ENCODE data around the gene PACRG.

Gene PACRG

DNA sequence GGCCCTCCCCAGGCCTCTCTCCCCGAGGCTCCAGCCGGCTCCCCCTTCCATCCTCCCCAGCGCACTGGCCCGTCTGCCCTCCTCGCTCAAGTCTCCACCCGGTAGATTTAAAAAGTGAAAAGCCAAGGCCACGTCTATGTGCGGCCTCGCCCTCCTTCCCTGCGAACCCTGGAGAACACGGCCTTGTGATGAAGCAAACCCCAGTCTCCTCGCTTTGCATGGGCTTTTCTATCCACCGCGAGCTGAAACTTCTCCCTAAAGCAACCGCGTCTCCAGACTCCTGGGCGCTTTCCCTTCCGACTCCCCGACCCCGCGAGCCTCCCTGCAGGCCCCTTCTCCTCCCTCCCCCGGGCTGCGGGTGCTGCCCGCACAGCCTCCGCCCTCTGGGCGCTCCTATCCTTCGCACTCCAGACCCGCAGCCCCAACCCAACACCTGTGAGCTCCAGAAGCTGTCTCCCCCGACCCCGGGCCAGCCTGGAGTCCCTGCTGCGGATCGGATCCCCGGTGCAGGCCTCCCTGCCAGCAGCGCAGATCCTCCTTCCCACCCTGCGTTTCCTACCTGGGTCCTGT lies 421.6 kb downstream of the PACRG start:
- DNase-seq (ENCODE audit: low read depth) = no peak
- TF ChIP-seq, protein P1, sequence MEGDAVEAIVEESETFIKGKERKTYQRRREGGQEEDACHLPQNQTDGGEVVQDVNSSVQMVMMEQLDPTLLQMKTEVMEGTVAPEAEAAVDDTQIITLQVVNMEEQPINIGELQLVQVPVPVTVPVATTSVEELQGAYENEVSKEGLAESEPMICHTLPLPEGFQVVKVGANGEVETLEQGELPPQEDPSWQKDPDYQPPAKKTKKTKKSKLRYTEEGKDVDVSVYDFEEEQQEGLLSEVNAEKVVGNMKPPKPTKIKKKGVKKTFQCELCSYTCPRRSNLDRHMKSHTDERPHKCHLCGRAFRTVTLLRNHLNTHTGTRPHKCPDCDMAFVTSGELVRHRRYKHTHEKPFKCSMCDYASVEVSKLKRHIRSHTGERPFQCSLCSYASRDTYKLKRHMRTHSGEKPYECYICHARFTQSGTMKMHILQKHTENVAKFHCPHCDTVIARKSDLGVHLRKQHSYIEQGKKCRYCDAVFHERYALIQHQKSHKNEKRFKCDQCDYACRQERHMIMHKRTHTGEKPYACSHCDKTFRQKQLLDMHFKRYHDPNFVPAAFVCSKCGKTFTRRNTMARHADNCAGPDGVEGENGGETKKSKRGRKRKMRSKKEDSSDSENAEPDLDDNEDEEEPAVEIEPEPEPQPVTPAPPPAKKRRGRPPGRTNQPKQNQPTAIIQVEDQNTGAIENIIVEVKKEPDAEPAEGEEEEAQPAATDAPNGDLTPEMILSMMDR (conservative IDR thresholded peaks at IDR 0.05; ENCODE audit: low read depth, low read length) = no peak
- H3K4me3 ChIP-seq (ENCODE audit: low read depth, low read length) = no peak overlapping the region

DNA sequence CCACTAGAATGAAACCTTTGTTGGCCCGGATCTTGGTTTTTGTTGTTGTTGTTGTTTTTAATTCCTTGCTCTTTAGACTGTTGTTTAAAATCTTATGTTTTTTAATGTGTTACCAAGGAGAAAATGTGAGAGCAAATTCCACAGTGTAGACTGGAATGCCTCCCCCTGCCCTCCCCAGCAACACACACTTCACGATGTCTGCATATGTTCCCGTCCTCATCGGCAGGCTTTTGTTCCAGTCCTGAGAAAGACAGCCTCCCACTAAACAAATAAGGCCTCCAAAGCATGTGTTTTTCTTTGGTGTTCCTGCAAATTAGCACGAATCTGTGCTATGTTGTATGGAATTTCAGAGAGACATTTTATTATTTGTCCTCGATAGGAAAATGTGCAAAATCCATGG lies 423.4 kb downstream of the PACRG start:
- DNase-seq (ENCODE audit: low read depth) = peak; percentile 13
- TF ChIP-seq, protein P1 (conservative IDR thresholded peaks at IDR 0.05; ENCODE audit: low read depth, low read length) = no peak

DNA sequence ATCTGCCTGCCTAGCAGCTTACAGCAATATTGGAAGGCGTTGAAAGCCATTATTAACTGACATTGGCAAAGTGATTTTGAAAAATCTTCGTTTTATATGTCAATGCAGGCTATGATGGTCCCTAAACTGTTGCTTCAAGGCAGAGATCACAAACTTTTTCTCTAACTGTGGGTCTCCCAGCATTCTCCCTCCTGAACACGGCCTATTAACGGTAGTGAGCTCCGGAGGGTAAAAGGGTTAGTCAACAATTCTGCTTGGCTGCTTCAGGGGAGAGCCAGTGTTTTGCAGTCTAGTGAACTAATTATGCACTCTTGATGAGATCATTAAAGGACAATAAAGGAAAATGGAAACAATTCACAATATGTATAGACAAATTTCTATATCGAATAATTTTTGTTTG lies 424.9 kb downstream of the PACRG start:
- no peak overlapping the region for H3K4me3 ChIP-seq (ENCODE audit: low read depth, low read length)
- DNase-seq (ENCODE audit: low read depth) = no peak
- TF ChIP-seq, protein P1 (conservative IDR thresholded peaks at IDR 0.05; ENCODE audit: low read depth, low read length) = no peak

More for the DNA sequence above, 423.4 kb downstream of the PACRG start:
- no peak overlapping the region for H3K4me3 ChIP-seq (ENCODE audit: low read depth, low read length)

DNA sequence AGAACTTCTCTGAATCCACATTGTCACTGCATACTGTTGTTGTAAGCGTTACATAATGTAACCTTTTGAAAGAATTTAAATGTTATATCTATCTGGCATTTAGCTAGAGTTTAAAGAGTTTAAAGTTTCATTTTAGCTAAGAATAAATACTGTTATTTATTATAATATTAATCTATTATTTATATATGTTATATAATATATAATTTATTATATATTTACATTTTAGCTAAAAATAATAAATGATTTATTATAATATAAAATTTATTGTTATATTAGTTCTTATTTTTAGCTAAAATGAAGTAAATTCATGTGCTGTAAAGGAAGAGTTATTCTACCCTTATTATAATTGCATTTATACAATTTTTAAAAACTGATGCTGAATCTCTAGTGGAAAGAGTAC lies 431.3 kb downstream of the PACRG start:
- DNase-seq (ENCODE audit: low read depth) = no peak
- TF ChIP-seq, protein P1 (conservative IDR thresholded peaks at IDR 0.05; ENCODE audit: low read depth, low read length) = no peak
- H3K4me3 ChIP-seq (ENCODE audit: low read depth, low read length) = no peak overlapping the region

GRCh38 chr6:163159689-163160088 lies 431.9 kb downstream of the PACRG start:
- TF ChIP-seq, protein P1 (conservative IDR thresholded peaks at IDR 0.05; ENCODE audit: low read depth, low read length) = no peak
- DNase-seq (ENCODE audit: low read depth) = no peak
- H3K4me3 ChIP-seq (ENCODE audit: low read depth, low read length) = no peak overlapping the region

DNA sequence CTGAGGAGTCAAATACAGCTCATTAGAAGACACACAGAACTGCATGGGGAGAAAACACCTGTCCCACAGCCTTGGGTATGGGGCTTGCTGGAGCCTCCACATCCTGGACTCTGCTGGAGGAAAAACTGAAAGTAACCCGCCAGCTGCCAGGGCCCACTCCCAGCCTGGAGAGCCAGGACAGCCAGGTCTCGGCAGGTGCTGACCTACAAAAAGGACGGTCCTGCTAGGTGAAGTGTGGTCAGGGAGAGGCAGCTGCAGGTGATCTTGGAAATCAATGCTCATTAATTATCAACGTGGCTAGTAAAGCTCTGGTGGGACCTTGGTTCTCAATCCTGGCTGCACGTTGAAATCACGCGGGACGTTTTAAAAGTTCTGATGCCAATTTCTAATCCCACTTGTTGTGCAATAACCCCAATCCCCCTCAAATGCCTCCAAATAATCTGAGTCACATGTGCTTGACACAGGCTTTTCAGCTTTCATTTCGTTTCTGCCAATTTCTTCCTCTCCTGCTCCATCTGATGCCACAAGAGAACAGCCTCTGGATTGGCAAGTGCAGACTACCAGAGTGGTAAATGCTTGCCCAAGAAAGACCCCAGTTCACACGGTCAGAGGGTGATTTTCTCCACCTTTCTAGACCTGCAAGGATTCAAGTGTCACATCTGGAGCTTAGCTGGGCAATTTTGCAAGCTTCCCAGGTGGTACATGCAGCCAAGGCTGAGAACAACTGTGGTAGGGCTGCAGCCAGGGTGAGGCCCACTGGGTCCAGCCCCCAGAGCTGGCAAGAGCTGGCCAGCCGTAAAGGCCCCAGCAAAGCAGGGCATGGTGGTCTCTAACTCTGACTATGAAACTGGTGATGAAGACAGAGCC lies 434.5 kb downstream of the PACRG start:
- no peak for DNase-seq (ENCODE audit: low read depth)
- TF ChIP-seq, protein P1 (conservative IDR thresholded peaks at IDR 0.05; ENCODE audit: low read depth, low read length) = no peak
- no peak overlapping the region for H3K4me3 ChIP-seq (ENCODE audit: low read depth, low read length)

GRCh38 chr6:163162874-163163213 lies 435.1 kb downstream of the PACRG start:
- no peak for DNase-seq (ENCODE audit: low read depth)
- TF ChIP-seq, protein P1 (conservative IDR thresholded peaks at IDR 0.05; ENCODE audit: low read depth, low read length) = no peak
- no peak overlapping the region for H3K4me3 ChIP-seq (ENCODE audit: low read depth, low read length)

All from choroid plexus epithelial cell (primary cell).